OCI-LY1 (cell line): ENCODE data around the gene KIF1C.

Experiments
- H2AFZ ChIP-seq: fragments of 200-600 bp; sonication (generic), shearing (Covaris generic); 2 replicates; pipeline ENCODE4 v1.6.0; 2014; ENCODE audit warnings: antibody characterized with exemption, mild to moderate bottlenecking, low read length
- H3F3A ChIP-seq: fragments of 200-600 bp; sonication (generic), shearing (Covaris generic); 2 replicates; pipeline ENCODE4 v1.6.0; 2014; ENCODE audit warnings: mild to moderate bottlenecking, antibody characterized with exemption, low read length, moderate library complexity; ENCODE audit not compliant: insufficient read depth
- H3K27ac ChIP-seq: fragments of 200-600 bp; sonication (generic); 2 replicates; pipeline ENCODE4 v1.5.1; 2014; ENCODE audit warnings: low read length, mixed run types, mild to moderate bottlenecking, low read depth; ENCODE audit not compliant: poor library complexity, severe bottlenecking
- H3K27me3 ChIP-seq: fragments of 200-600 bp; sonication (generic); 2 replicates; pipeline ENCODE4 v1.6.0; 2014; ENCODE audit warnings: antibody characterized with exemption, mild to moderate bottlenecking, low read length, moderate library complexity; ENCODE audit not compliant: insufficient read depth
- H3K36me3 ChIP-seq: fragments of 200-600 bp; sonication (generic); 2 replicates; pipeline ENCODE4 v1.6.1; 2014; ENCODE audit warnings: mild to moderate bottlenecking, antibody characterized with exemption, low read length, moderate library complexity, mixed read lengths; ENCODE audit not compliant: insufficient read depth
- H3K4me1 ChIP-seq: fragments of 200-600 bp; sonication (generic); 2 replicates; pipeline ENCODE4 v1.5.1; 2014; ENCODE audit warnings: mild to moderate bottlenecking, low read length, moderate library complexity; ENCODE audit not compliant: insufficient read depth, severe bottlenecking
- H3K4me2 ChIP-seq: fragments of 200-600 bp; sonication (generic), shearing (Covaris generic); 2 replicates; pipeline ENCODE4 v1.6.1; 2014; ENCODE audit warnings: low read length
- H3K4me3 ChIP-seq: fragments of 200-600 bp; sonication (generic); 2 replicates; pipeline ENCODE4 v1.5.1; 2014; ENCODE audit warnings: low read length, low read depth, mild to moderate bottlenecking, mixed read lengths; ENCODE audit not compliant: poor library complexity, severe bottlenecking
- H3K79me2 ChIP-seq: fragments of 200-600 bp; shearing (Covaris generic); 2 replicates; pipeline ENCODE4 v1.6.1; 2016; ENCODE audit warnings: mixed run types, low read length, mixed read lengths; ENCODE audit not compliant: insufficient read depth
- H3K9ac ChIP-seq: fragments of 200-600 bp; sonication (generic), shearing (Covaris generic); 2 replicates; pipeline ENCODE4 v1.6.1; 2014; ENCODE audit warnings: mild to moderate bottlenecking, low read length, mixed read lengths
- H3K9me2 ChIP-seq: fragments of 200-600 bp; sonication (generic), shearing (Covaris generic); 2 replicates; pipeline ENCODE4 v1.6.1; 2014; ENCODE audit warnings: low read depth, mild to moderate bottlenecking, low read length, mixed read lengths
- H3K9me3 ChIP-seq: fragments of 200-600 bp; shearing (Covaris generic); 2 replicates; pipeline ENCODE4 v1.6.1; 2014; ENCODE audit warnings: low read length, mixed read lengths
- H4K20me1 ChIP-seq: fragments of 200-600 bp; sonication (generic), shearing (Covaris generic); 2 replicates; pipeline ENCODE4 v1.6.0; 2016; ENCODE audit warnings: mild to moderate bottlenecking, low read length; ENCODE audit not compliant: insufficient read depth
- EZH2 ChIP-seq: fragments of 200-600 bp; sonication (generic), shearing (Covaris generic); IDR thresholded peaks from 2 replicates; pipeline ENCODE4 v1.8.0; 2017; ENCODE audit warnings: borderline replicate concordance, mixed run types, mild to moderate bottlenecking, antibody characterized with exemption, low read length, moderate library complexity, mixed read lengths
- TF ChIP-seq, protein P1 (sequence below): fragments of 200-600 bp; sonication (generic), shearing (Covaris generic); IDR thresholded peaks from 2 replicates; pipeline ENCODE4 v1.5.1; 2017; ENCODE audit warnings: mild to moderate bottlenecking, antibody characterized with exemption, low read length, moderate library complexity, mixed read lengths

The KIF1C gene

DNA sequence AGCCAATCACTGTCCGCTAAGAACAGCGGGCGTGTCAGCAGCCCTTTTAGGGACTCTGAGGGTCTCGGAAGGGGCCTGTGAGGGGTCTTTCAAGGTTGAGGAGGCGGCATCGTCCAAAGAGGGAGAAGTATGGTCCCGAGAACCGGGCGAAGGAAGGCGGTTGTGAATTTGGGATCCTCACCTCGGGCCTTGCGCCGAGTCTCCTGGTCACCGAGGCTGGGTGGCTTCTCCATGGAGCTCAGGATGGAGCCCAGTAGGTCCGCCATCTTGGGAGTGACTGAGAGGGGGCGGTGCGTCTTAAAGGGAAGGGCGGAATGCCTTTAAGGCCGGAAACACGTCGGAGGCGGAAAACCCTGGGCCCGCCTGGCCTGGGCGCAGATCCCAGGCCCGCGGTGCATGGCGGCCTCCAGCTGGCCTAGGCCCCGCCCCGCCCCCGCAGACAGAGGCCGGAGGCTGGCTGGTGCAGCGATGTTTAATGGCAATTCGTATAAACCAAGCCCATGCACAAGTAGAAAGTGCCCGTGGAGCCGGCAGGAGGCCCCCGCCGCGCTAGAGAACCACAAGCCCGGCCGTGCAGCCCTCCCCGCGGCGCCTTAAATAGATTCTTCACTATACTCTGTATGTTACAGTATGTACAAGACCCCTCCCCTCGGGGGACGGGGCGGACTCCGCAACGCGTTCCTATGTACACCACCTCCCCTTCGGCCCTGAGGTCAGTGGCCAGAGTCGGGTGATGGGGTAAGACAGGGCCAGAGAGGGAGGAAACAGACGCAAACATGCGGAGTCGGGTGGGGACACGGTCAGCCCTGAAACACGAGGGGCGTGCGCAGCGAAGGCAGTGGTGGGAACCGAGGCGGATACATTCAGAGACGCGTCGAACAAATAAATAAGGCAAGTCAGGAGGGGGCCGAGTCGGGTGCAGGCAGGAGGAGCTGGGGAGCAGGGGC lies 29.9 kb upstream of the KIF1C start, which contains the start of gene SPAG7:
TSS of gene SPAG7 (minus strand) at position 279 of the 947 bp plus-strand sequence. CDS start at position 266, 13 bp downstream.
- Histone ChIP-seq H3K4me2 (peak within 1 kb of the TSS; percentile 81), H3K4me1 (peaks cover 25% of the 10 kb centered on the region), H3K27ac (peak within 1 kb of the TSS; percentile 90), H2AFZ (no peak within 1 kb of the TSS), H3K27me3 (no peaks in the 10 kb centered on the region), H3K9me3 (no peaks in the 10 kb centered on the region), H3K4me3 (peak within 1 kb of the TSS; percentile 84), H3K36me3 (peaks cover 45% of the 10 kb centered on the region; the same call in 1 of the 2 replicates), H3K9ac (peak within 1 kb of the TSS; percentile 92), H3F3A (no peaks in the 10 kb centered on the region), H3K9me2 (no peaks in the 10 kb centered on the region), H4K20me1 (no peaks in the 10 kb centered on the region), H3K79me2 (0 out of 2 replicates have a peak, but pooled peaks cover 3% of the 10 kb centered on the region)
- TF ChIP-seq, protein P1, sequence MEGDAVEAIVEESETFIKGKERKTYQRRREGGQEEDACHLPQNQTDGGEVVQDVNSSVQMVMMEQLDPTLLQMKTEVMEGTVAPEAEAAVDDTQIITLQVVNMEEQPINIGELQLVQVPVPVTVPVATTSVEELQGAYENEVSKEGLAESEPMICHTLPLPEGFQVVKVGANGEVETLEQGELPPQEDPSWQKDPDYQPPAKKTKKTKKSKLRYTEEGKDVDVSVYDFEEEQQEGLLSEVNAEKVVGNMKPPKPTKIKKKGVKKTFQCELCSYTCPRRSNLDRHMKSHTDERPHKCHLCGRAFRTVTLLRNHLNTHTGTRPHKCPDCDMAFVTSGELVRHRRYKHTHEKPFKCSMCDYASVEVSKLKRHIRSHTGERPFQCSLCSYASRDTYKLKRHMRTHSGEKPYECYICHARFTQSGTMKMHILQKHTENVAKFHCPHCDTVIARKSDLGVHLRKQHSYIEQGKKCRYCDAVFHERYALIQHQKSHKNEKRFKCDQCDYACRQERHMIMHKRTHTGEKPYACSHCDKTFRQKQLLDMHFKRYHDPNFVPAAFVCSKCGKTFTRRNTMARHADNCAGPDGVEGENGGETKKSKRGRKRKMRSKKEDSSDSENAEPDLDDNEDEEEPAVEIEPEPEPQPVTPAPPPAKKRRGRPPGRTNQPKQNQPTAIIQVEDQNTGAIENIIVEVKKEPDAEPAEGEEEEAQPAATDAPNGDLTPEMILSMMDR: 0 out of 2 replicates have a peak, but pooled peaks have one; percentile 4
- TF ChIP-seq EZH2: no peak

DNA sequence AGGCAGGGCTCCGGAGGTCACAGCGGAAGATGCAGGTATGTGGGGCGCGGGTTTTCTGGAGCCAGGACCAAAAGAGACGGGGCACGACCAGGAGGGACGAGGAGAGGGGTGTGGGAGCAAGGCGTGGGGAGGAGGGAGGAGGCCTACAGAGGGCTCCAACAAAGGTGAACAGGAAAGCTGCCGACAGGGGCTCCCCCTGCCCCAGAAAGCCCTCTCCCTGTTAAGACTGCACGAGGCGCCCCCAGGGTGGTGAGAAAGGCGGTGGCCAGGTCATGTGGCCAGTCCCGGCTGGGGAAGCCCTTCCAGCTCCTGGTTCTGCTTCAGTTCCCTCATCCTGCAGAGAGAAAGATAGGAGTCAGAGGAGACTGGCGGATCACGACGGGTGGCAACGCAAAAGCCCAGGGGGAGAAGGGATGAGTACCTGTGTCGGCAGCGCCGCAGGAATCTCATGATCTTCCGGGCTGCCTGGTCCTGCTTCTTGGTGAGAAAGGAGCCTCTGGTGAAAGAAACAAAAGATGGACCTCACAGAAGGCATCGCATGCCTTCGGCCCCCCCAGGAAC lies 29.2 kb upstream of the KIF1C start:
- Histone ChIP-seq H3K36me3 (peaks cover 52% of the 10 kb centered on the region; the same call in 1 of the 2 replicates), H4K20me1 (no peaks in the 10 kb centered on the region), H3K9me2 (no peaks in the 10 kb centered on the region), H3F3A (no peaks in the 10 kb centered on the region), H3K79me2 (0 out of 2 replicates have a peak, but pooled peaks cover 3% of the 10 kb centered on the region), H3K9me3 (no peaks in the 10 kb centered on the region), H3K27me3 (no peaks in the 10 kb centered on the region), H3K4me3 (peak overlapping the region; percentile 84), H3K27ac (peak overlapping the region; percentile 71), H3K4me2 (peak overlapping the region; percentile 81), H3K9ac (peak overlapping the region; percentile 92), H3K4me1 (peaks cover 25% of the 10 kb centered on the region), H2AFZ (no peak overlapping the region)
- TF ChIP-seq, protein P1: no peak
- TF ChIP-seq EZH2: no peak

DNA sequence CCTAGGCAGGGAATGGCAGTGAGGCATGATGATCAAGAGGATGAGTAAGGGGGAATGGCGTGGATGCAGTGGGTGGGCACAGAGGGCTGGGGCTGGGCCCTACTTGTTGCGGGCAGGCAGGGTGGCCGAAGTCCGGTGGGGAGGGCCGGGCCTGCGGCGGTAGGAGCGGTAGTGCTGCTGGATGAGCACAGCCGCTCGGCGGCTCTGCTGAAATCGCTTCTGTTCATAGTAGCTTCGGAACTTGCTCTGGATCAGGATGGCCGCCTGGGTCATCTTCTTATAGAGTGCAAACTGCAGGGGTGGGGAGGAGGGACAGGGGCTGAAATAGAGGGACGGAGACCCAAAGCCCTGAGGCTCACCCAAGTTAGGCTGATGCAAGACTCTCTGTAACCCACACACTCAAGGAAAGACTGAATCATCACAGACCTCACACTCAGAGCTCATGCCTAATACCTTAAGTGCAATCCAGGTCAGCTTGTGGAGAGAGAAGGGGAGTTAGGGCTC lies 28.7 kb upstream of the KIF1C start:
- Histone ChIP-seq H3K4me1 (peaks cover 25% of the 10 kb centered on the region), H3F3A (no peaks in the 10 kb centered on the region), H3K9ac (peak overlapping the region; percentile 92), H3K79me2 (0 out of 2 replicates have a peak, but pooled peaks cover 3% of the 10 kb centered on the region), H3K36me3 (peaks cover 58% of the 10 kb centered on the region; the same call in 1 of the 2 replicates), H2AFZ (no peak overlapping the region), H3K4me2 (peak overlapping the region; percentile 81), H3K4me3 (peak overlapping the region; percentile 84), H3K27ac (peak overlapping the region; percentile 71), H3K27me3 (no peaks in the 10 kb centered on the region), H3K9me3 (no peaks in the 10 kb centered on the region), H3K9me2 (no peaks in the 10 kb centered on the region), H4K20me1 (no peaks in the 10 kb centered on the region)
- TF ChIP-seq EZH2: no peak
- TF ChIP-seq, protein P1: no peak
